Nucleus accumbens (tissue), 56 donors: Measurements from ENCODE around the gene HADHA.
"Not testable (repeated sequence)": the region's sequence is repeated elsewhere in the genome, so short reads cannot be mapped to it uniquely, and the experiment has no call there.

Experiments used
- DNase-seq, 56 donors: peaks; one replicate each; lab custom pipeline; 2025; lab: John Stamatoyannopoulos, UW

The HADHA gene

DNA sequence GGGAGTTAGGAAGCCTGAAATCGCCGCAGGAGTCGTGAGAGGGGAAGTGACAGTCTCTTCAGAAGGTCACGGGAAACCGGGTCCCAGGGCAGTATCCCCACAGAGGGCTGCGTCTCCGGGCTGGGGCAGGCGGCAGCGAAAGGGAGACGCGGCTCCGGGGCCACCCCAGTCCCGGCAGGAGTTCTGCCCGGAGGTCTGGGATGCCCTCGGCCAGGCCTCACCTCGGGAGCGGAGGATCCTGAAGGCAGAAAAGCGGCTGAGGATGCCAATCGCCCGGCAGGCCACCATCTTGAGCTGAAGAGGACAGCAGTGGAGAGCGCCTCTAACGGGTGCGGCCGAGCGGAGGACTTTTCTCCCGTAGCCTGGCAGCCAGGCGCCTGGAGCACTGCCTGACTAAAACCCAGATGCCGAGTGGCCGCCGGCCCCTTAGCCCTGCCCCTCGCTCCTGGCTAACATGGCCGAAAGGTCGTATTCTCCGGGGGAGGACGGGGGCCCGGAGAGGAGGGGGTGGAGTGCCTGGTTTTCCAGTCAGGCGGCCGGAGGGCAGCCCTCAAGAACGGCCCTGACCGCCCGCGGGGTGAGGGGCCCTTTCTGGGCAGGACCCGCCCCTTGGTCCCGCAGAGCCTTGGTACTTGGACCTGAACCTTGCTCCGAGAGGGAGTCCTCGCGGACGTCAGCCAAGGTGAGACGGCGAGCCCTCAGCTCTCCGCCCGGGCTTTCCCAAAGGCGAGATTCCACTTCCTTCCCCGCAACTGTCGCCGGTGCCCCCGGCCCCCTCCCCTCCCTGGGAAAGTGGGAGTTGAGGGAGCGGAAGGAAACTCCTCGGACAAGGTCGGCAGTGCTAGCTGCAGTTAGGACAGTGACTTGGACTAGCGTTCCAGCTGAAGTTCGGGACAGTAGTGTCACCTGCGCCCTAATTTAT lies at the start of gene HADHA, which contains the start of gene HADHB:
Gene HADHA, minus strand, starts transcription at position 324 of the 922 bp plus-strand sequence. Its CDS starts 36 bp downstream, at position 288.
Gene HADHB, plus strand, starts transcription at position 631 of the 922 bp plus-strand sequence. CDS start 9,316 bp downstream, outside the sequence.
- peak; percentile 62 to 99 (median 93) for DNase-seq

DNA sequence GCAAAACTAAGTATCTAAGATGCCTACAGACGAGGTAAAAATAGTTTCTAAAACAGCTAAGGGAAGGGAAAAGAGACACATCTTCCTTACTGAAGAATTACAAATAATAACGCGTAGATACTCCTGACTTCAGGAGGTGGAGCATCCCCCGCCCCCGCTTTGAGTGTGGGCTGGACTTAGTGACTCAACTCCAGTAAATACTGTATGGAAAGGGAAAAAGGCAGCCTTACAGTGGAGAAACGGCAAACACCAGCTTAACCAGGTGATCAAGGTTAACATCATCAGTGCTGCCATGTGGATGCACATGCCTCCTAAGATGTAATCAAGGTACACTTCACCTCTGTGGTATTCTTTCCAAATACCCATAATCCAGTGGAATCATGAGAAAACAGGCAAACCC lies 48.2 kb upstream of the HADHA start:
- DNase-seq, result peak in 29 of 56 donors; percentile 3 to 81 (median 37)

DNA sequence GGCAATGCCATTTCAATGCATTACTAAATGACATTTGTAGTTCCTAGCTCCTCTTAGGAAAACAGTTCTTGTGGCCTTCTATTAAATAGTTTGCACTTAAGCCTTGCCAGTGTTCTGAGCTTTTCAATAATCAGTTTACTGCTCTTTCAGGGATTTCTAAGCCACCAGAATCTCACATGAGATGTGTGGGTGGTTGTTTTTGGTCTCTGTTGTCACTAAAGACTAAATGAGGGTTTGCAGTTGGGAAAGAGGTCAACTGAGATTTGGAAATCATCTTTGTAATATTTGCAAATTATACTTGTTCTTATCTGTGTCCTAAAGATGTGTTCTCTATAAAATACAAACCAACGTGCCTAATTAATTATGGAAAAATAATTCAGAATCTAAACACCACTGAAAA lies 45.6 kb upstream of the HADHA start:
- DNase-seq, result no peak

DNA sequence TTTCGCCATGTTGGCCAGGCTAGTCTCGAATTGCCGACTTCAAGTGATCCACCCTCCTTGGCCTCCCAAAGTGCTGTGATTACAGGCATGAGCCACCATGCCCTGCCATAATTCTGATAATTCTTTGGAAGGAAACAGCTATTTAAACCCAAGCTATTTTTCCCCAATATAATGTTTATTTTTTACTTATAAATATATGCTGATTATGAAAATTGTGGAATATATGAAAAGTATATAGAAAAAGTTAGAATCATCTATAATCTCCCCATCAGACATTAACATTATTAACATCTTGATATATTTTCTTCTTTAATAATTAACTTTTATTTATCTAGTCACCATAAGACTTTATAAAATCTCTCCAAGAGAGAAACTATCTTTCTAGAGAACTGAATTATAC lies 41.5 kb upstream of the HADHA start:
- no peak for DNase-seq

DNA sequence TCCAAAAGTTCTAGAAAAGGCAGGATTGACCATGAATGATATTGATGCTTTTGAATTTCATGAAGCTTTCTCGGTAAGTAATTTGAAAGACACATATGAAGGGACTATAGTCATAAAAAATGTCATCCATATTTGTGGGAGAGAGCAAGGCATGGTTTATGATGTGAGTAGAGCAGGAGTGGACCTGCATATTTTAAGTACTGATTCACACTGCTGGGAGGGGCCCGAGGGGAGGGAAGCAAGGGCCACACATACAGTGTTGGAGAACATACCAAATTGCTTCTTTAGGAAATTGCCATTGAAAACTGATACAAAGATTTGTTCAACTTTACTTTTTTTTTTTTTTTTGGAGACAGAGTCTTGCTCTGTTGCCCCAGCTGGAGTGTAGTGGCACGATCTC lies 39.7 kb upstream of the HADHA start:
- DNase-seq, result no peak

DNA sequence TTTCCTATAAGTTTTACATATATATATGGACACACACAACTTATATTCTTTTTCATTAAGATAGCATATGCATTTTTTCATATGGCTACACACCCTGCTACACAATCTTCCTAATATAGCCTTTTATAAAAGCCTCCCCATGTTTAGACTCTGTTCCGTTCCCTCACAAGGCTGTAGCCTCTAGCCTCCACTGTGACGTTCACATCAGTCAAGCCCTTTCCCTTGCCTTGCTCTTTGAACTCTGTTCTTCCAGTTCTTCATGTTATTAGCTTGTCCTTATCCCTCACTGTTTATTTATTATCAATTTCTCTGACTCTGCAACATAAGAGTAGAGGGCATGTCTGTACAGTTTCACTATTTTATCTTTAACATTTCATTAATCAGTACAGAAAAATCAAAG lies 39.2 kb upstream of the HADHA start:
- no peak for DNase-seq

DNA sequence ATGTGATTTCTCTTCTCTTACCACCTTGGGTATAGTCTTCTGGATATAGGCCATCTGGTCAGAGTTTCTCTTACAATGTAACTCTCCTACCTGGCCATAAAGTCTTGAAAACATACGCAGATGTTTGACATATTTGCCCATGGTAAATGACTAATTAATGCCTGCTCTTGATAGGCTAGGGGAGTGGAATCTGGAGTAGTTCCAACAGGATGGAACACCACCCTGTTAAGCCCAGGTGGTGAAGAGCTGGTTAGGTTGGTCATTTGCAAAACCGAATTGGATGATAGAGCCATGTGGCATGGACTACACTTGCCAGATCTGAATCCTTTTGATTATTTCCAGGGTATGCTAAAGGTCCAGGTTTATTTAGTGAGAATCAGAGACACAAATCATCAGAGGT lies 36.8 kb upstream of the HADHA start:
- no peak for DNase-seq

DNA sequence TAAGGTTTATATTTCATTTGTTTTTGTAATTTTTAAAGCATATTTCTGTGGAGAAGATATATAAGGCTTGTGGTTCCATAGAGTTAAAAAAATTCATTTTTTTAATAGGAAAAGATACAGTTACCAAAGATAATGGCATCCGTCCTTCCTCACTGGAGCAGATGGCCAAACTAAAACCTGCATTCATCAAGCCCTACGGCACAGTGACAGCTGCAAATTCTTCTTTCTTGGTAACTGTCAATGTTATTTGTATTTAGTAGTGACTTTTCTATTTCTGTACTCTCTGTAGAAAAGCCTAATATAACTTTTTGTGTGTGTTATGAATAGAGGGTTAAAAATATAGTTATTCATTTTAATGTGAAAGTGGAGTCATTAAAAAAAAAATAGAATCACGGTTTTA lies 35.5 kb upstream of the HADHA start:
- DNase-seq, result no peak

DNA sequence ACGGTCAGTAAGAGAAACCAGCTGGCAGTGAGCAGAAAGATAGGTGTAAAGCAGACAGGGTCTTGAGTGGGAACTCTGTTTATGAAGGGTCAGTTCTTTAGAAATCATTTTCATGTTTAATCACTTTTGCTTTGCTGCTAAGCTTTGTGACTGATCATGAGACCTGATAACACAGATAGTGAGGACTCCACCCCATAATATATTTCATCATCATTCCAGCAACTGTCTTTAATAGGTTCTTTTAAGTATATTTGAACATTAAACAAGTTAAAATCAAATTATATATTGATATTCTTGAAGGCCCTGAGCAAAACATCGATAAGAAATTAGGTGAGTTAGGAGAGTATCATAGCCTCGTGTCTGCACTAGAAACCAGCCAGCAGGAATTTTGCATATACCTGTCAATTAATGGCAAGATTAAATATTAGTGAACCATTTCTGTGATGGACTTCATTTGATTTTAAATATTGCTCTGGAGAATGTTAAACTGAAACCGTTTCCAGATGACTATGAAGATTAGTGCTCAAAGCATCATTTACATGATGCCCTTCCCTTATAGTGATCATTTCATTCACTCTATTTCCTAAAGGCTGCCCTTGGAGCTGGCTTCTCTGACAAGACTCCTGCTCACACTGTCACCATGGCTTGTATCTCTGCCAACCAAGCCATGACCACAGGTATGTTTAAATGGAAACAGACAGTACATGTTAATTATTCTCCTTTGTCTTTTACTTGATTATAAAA lies 32.2 kb upstream of the HADHA start:
- DNase-seq, result no peak

DNA sequence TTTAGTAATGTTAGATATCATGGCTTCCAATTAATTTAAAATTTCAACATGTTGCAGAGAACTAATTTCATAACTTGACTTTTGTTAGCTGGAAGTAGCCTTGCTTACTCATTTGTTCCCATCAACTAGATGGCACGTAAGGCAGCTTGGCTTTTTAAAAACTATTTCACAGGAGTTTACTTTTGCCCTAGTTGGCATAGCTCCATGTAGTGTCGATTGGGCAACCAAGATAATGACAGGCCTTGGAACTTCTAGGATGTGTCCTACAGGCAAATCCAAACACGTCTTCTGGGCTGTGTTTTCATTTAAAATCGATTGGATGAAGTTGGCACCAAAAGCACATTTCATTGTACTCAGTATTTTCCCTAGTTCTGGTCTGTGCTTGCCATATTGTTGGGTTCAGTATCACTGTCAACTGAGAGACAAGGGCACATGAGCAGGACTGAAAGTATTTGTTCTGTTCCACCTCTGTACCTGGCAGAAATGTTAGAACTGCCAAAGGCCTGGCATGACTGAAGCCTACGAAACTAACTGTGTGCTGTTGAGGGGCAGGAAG lies 29.7 kb upstream of the HADHA start:
- DNase-seq, result peak in 4 of 56 donors; percentile 2 to 12 (median 5)

DNA sequence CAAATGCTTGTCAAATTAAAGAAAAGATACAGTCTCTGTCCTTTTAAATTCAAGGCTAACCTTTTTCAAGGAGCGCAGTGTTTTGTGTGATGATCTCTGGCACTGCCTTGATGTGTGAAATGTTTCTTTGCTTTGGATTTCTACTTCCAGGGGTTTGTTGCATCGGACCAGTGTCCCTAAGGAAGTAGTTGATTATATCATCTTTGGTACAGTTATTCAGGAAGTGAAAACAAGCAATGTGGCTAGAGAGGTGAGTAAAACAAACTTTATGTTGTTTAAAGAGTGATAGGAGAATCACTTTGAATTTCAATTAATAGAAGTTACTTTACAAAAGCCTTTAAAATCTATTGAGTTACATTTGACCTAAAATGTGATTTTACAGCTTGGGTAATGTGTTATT lies 29.1 kb upstream of the HADHA start:
- DNase-seq, result no peak

DNA sequence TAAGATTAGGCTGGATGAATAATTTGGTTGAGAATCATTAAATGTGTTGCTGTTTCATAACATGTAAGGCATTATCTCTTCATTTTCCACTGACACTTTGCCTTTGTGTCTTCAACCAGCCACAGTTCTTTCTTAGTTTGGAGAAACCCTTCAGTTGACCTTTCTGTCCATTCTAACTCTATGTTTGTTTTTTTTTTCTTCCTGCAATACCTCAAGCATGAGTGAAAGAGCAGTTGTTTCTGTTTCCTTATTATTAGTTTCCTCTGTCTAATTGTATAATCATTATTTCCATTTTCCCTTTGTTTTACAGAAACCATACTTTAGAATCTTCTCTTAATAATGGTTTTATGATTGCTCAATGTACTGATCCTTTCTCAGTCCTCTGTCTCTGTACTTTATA lies 25.9 kb upstream of the HADHA start:
- no peak for DNase-seq

DNA sequence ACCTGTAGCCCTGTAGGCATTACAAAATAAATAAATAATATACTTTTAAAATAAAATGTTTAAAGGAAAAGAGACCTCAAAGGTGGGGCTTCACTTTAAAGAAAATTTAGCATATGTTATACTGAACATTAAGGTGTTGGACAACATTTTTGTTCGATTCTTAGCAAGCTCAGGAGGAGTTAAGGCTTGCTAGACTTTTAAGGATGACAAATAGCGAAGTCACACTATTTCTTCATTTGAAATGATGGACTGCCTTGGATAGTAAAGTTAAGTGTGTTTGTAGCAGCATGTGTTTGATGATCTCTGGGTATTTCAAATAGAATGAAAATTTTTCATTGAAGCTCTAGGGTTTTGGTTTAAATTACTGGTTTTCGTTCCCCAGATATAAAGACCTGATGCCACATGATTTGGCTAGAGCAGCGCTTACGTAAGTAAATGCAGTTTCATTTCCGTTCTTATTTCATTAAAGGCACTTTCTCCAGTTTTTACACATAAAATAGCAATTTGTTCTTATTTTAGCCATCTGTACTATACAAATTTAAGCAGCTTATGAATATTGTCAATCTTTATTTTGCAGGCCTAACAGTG lies 25.2 kb upstream of the HADHA start:
- DNase-seq, result no peak

DNA sequence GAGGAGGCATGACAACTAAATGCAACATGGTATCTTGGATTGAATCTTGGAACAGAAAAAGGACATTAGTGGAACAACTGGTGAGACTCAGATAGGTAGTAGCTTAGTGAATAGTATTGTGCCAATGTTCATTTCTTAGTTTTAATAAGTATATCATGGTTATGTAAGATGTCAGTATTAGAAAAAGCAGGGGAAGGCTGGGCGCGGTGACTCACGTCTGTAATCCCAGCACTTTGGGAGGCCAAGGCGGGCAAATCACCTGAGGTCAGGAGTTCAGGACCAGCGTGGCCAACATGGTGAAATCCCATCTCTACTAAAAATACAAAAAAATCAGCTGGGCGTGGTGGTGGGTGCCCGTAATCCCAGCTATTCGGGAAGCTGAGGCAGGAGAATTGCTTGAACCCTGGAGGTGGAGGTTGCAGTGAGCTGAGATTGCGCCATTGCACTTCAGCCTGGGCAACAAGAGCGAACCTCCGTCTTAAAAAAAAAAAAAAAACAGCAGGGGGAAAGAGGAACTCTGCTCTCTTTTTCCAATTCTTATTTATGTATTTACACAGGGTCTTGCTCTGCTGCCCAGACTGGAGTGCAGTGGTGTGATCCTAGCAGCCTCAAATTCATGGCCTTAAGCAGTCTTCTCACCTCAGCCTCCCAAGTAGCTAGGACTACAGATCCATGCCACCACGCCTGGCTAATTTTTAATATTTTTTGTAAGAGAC lies 24.4 kb upstream of the HADHA start:
- peak in 4 of 56 donors; percentile 5 to 31 (median 13) for DNase-seq

DNA sequence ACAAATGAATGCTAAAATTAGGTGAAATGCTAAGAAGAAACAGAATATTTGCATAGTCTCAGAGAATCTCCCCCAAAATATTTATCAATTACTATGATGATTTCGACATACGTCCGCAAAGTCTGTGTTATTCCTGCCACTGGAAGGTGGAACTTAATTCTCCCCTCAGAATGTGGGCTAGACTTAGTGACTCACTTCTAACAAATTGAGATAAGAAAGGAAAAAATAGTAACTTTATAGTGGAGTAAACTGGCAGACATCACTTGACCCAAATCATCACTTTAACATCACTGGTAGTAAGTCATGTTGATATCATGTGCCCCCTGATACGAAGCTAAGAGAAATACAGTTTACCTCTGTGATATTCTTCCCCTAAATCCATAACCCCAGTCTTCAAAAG lies 23.8 kb upstream of the HADHA start:
- DNase-seq, result no peak

DNA sequence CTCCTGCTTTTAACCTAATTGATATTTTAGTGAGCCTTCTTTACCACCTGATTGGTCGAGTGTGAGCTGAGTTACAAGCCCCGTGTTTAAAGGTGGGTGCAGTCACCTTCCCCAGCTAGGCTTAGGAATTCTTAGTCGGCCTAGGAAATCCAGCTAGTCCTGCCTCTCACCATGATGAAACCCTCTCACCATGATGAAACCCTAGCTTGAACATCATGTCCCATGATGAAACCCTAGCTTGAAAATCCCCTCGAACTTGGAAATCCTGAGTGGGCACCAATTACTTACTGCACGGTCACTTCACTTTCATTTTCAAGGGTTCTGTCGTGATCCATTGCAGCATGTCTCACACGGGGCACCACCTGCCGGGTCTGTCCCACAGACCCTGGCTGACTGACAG lies 14.4 kb upstream of the HADHA start:
- not testable (repeated sequence) for DNase-seq

DNA sequence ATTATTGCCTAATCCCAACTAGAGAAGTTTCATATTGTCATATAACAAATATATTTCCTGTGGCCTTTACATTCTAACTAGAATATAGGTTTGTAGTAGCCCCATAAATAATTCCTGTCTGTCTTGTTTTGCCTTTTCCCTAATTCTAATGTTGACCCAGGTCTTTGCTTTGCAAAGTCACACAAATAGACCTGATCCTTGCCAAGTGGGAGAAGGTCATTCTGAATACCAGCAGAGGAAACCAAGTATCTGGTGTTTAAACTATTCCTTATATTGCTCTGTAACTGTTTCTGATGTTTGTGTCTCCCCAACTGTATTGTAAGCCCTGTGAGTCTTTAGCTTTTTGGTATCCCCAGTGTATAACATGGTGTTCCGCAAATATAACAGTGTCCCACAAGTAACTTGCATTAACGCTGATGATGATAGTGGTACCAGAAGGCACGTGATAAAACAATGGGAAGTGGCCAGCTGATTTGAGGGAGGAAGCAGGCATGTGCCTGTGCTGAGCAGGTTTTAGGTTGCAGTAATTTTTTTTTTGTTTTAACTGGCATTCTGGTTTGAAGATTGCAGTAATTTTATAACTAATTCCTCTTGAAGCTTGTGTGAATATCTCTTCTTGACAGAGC lies 11.4 kb upstream of the HADHA start:
- DNase-seq, result no peak

DNA sequence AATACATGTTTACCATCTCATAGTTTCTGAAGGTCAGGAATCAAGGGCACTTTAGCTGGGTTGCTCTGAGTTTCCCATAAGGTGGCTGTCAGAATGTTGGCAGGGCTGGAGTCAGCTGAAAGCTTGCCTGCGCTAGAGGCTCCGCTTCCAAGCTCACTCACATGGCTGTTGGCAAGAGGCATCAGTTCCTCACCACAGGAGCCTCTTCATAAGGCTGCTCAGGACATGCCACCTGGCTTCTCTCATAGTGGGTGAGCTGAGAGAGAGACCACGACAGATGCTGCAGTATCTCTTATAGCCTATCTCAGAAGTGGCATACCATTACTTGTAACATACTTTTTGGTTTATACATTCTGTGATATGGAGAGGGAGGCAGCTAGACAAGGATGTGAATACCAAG lies 7.5 kb upstream of the HADHA start:
- peak in 31 of 56 donors; percentile 1 to 64 (median 21) for DNase-seq

DNA sequence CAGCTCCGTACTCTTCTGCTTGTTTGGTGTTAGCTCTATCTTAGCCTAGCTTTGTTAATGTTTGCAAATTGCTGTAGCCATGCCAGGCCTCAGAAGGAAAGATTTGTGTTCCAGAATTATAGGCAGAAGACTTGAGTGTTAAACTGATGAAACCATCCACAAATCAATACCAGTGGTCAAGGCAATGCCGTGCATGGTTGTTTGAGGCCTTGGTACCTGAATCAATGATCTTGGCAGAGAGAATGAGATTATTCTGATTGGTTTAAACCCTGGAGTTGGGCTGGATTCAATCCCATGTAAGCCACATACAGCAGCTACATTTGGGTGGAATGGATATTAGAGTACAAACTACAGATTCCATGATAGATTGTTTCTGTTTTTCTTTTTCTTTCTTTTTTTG lies 5.2 kb upstream of the HADHA start:
- no peak for DNase-seq

DNA sequence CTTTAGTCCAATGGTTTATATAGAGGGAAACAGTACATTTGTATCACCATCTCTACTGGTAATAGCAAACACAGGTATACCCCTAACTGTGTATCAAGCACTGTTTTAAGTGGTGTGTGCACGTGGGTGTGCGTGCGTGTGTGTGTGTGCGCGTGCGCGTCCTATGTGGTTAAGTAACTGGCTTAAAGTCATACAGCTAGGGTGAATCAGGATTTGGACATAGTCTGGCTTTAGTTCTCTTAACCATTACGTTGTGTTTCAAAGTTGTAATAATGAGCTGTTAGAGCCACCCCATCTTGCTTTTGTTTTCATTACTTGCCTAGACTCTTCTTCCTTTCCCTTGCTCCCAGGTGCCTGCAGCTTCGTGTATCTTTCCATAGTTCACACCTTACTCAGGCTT lies 2.4 kb upstream of the HADHA start:
- DNase-seq, result no peak
